ENCODE data around the gene BCAS3.

The BCAS3 gene

GRCh38 chr17:61404913-61405685, 727.4 kb downstream of the BCAS3 start:
- DNase-seq: no peak

- no peak for DNase-seq
Observed at GRCh38 chr17:61405686-61406536, 728.3 kb downstream of the BCAS3 start.

GRCh38 chr17:61406537-61406845, 728.8 kb downstream of the BCAS3 start:
- DNase-seq: no peak

GRCh38 chr17:61406971-61407911, 729.6 kb downstream of the BCAS3 start:
- DNase-seq: no peak

GRCh38 chr17:61408151-61409041, 730.7 kb downstream of the BCAS3 start:
- no peak for DNase-seq

- no peak for DNase-seq
Observed at GRCh38 chr17:61409301-61410112, 731.9 kb downstream of the BCAS3 start.

- no peak for DNase-seq
Observed at GRCh38 chr17:61410141-61411010, 732.7 kb downstream of the BCAS3 start.

DNA sequence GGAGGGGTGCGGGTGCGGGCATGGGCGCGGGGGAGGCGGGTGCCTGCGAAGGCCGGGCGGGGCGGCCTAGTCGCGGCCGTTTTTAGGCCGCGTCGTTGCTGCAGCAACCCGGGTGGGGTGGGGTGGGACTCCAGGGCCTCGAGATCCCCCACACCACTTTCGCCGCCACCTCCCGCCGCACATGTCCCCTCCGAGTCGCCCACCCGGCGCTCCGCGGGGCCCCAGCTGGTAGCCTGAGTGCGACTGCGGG, 733.3 kb downstream of the BCAS3 start:
- DNase-seq: no peak

DNA sequence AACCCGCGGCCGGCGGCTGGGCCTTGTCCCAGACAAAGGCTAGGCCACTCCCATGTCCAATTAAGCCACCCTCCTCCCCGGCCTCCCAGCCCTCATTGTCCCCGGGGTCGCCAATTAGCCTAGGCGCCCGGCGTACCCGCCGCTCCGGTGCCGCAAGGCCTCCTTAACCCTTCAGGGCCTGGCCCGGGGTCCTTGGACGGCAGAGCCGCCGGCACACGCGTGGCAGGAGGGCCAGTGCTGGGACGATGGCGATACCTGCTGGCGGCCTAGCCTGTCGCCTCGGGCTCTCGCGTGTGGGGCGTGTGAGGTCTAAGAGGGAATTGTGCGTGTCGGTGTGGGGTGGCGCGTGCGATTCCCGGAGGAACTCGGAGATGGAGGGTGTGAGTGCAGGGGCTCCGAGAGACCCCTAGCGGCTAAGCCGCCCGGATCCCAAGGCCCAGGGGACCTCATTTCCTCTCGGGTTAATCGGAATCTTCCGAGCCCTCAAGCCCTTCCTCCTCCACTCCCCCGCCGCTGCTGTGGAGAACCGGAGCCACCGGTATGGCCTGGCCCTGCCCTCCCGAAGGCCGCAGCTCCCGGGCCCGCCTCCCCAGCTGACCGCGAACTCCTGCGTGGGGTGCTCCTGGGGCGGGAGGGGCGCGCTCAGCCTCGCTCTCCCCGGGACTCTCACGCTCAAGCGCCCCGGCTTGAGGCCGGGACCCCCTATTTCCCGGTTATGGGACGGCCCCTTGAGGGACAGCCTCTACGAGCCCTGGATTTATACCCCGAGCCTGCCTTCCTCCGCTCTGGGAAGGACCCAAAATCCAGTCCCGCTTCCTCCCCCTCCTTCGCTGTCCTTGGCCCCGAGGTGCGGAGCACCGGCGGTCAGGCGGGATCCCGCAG, 733.9 kb downstream of the BCAS3 start:
- no peak for DNase-seq

DNA sequence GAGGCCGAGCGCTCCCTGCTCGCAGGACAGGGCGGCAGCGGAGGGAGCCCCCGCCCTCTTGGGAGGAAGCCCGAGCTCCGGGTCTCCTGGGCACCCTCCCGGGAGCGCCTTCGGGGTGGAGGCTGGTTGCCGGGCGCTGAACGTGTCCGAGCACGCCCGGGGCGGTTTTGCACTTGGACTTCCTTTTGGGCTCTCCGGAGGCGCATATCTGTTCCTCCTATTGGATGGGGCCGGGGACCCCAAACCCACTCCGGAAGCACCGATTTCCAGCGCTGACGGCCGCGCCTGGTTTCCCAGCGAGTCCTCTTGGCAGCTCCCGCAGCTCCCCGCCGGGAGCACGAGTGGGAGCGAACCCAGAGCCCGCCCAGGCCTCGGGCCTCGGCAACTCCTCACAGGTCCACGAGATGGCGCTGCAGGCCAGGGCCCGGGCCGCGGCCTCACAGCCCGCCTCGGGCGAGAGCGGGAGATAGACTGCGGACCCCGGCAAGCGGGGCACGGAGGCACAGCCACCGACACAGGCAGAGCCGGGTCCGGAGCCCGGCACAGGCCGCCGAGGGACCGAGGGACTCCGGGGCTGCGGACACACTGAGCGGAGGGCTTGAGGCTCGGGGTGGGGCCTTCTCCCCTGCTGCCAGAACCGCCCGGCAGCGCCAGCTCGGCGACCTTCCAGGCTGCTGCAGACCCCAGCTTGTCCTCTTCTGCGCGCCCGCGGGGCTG, 734.6 kb downstream of the BCAS3 start:
- peak; percentile 37 for DNase-seq

DNA sequence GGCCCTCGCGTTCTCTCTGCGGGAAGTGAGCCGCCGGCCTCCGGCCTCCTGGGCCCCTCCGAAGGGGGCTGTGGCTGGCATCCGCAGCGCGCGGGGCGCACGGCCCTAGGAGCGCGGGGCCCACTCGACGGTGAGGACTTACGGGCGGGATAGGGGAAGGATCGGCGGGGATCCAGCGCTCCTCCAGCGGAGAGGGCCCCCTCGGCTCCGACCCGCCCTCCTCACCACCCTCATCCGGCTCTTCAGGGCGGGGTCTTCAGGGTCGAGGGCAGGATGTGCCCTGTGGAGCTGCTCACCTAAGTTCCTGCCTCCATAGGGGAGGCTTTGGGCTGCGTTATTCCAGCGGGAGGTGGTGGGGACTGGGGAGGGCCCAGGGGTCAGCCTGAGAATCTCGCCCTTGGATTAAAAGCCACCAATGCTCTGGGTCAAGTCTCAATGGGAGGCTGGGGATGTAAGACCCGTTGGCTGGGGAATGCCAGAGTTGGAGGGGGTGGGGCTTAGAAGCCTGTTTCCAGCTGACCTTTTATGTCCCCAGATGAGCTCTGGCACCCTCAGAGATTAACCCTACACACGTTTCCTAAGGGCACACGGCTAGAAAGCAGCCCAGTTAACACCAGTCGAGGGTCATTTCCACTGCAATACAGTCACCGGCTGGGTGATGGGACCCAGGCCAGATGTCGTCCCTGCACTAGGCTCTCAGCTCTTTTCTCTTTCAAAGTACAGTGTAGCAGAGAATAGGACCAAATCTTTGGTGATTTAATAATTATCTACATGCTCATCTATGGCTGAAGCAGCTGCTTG, 735.4 kb downstream of the BCAS3 start:
- no peak for DNase-seq

- no peak for DNase-seq
Observed at GRCh38 chr17:61413661-61414126, 736.0 kb downstream of the BCAS3 start.

DNA sequence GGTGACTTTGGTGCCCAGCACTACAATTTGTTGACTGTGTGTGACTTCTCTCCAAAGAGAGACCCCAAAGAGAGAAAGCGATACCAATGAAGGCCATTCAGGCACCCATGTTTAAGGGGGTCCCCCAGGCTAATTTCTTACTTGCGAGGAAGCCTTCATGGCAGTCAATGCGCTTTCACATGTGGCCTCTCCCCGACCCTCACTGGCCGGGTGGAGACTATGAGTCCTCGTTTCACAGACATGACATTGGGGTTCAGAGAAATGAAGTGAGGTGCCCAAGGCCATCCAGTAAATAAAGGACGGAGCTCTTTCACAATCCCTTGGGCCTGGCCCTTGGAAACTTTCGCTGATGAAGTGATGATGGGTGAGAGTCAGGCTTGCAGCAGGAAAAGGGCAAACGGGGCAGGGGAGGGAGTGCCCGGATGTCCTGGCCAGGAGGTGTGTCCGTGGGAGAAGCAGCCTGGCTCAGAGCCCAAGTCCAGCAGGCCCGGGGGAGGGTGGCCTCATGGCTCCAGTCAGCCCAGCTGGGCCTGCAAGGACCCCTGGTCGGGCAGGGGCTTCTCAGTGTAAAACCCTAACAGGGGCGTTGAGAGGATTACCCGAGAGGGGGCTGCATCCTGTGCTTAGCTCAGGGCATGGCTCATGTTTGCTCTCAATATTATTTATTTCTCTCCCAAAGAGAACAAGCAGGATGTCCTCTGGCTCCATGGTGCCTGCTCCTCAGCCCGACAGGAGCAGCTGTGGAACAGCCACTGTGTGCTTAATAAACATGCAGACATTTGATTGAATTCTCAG, 736.7 kb downstream of the BCAS3 start:
- no peak for DNase-seq

DNA sequence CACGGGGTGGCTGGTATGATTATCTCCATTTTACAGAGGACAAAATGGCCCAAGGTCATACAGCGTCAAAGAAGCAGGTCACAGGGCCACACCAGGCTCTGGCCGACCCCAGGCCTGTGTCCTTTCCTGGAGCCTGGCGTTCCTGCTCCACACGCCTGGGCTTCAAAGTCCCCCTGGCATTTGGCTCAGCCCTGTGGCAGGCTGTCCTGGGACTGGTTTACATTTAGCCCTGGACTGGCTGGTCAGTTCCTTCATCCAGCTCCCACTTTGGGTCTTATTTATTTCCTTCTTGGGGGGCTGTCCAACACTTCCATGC, 737.2 kb downstream of the BCAS3 start:
- DNase-seq: no peak

- DNase-seq: no peak
Observed at GRCh38 chr17:61415374-61416210, 737.9 kb downstream of the BCAS3 start.

DNA sequence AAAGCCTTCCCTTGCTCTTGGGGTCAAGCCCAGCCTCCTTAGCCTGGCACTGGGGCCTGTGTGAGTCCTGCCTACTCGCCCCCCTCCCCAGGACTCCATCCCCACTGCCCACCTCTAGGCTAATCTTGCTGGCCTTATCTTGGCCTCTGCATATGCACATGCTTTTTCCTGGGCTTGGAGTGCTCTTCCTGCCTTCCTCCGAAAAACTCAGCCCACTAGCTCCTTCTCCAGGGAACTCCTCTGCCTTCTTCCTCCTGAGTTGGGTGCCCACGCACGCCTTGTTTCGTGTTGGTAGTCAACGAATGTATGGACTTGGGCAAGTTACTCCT, 738.5 kb downstream of the BCAS3 start:
- DNase-seq: no peak
